Caco-2 (cell line): ENCODE results near the gene GPBP1L1. TPM values are rescaled to one million over a fixed set of nuclear protein-coding genes. Genes with fewer than 3 reads are reported as not detected.

ENCODE experiments used
- BruUV-seq: library from RNA; stranded (reverse); fragments of 400-500 nt; replicated peaks from 2 replicates; lab custom pipeline; 2021; lab: Mats Ljungman, UMichigan
- CTCF ChIA-PET: fragments of 300-600 bp; sonication (Branson Sonifier 250); formaldehyde crosslinking; loops from one replicate; lab custom pipeline; 2022; ENCODE audit warnings: antibody characterized with exemption; lab: Charles Lee
- POLR2A ChIA-PET: fragments of 300-600 bp; sonication (Branson Sonifier 250); formaldehyde crosslinking; loops from one replicate; lab custom pipeline; 2022; ENCODE audit warnings: antibody characterized with exemption; lab: Charles Lee
- DNase-seq, 2 experiments: peaks; one replicate each; pipeline versions ENCODE4 v3.0.0 to v3.0.0-alpha.2; 2020 to 2022
- H3K27me3 ChIP-seq: replicated peaks from 2 replicates; pipeline ENCODE4 v1.6.0; 2011; ENCODE audit warnings: low read length; ENCODE audit not compliant: control insufficient read depth, insufficient read depth
- H3K36me3 ChIP-seq: 2 replicates; pipeline ENCODE4 v1.5.1; 2011; ENCODE audit warnings: low read length; ENCODE audit not compliant: control insufficient read depth, insufficient read depth
- H3K4me1 ChIP-seq: fragments of 250-450 bp; sonication (Bioruptor Pico); 2 replicates; pipeline ENCODE4 v1.5.1; 2020; ENCODE audit warnings: mild to moderate bottlenecking
- H3K4me3 ChIP-seq: 2 replicates; pipeline ENCODE4 v1.5.1; 2011; ENCODE audit warnings: low read depth, mild to moderate bottlenecking, control low read depth, low read length
- H3K9me3 ChIP-seq: fragments of 250-450 bp; sonication (Bioruptor Pico); 2 replicates; pipeline ENCODE4 v1.5.1; 2020; ENCODE audit warnings: mild to moderate bottlenecking, moderate library complexity
- H3K27ac Mint-ChIP-seq: one replicate; pipeline ENCODE4 v1.8.0; 2022; ENCODE audit warnings: mixed read lengths; ENCODE audit not compliant: unreplicated experiment
- H3K27me3 Mint-ChIP-seq: one replicate; pipeline ENCODE4 v1.8.0; 2022; ENCODE audit warnings: mixed read lengths; ENCODE audit not compliant: insufficient read depth, unreplicated experiment
- H3K36me3 Mint-ChIP-seq: one replicate; pipeline ENCODE4 v1.8.0; 2022; ENCODE audit warnings: mild to moderate bottlenecking, mixed read lengths; ENCODE audit not compliant: insufficient read depth, unreplicated experiment
- H3K4me1 Mint-ChIP-seq: one replicate; pipeline ENCODE4 v1.8.0; 2022; ENCODE audit warnings: low read depth, mixed read lengths; ENCODE audit not compliant: unreplicated experiment
- H3K4me3 Mint-ChIP-seq: one replicate; pipeline ENCODE4 v1.8.0; 2022; ENCODE audit warnings: mild to moderate bottlenecking, moderate library complexity, mixed read lengths; ENCODE audit not compliant: unreplicated experiment
- H3K9me3 Mint-ChIP-seq: one replicate; pipeline ENCODE4 v1.8.0; 2022; ENCODE audit warnings: mixed read lengths; ENCODE audit not compliant: unreplicated experiment
- CTCF ChIP-seq, 2 experiments: fragments of 200-600 bp in 1 of 2; IDR thresholded peaks; 1 replicate in 1 of 2; 2 replicates in 1 of 2; pipeline versions ENCODE4 v1.5.1 to v1.8.0; 2011 to 2022; ENCODE audit warnings: antibody characterized with exemption in 1 of 2, control low read depth in 1 of 2, inconsistent platforms in 1 of 2, low read depth in 1 of 2, low read length in 1 of 2, mild to moderate bottlenecking in 1 of 2, moderate library complexity in 1 of 2; ENCODE audit not compliant: insufficient read depth in 1 of 2, severe bottlenecking in 1 of 2, unreplicated experiment in 1 of 2
- intact Hi-C: fragments of 100-400 bp; cut with micrococcal nuclease; formaldehyde crosslinking; loops from one replicate; pipeline ENCODE4 v1.10.0; 2022; ENCODE audit not compliant: unreplicated experiment
- total RNA-seq: library from RNA; stranded (reverse); gene quantifications from 2 replicates; pipeline ENCODE4 v1.2.3, GENCODE V29; 2022

GPBP1L1 gene
- total RNA-seq, 1 experiment from 2014 or later: 61.8 TPM

GRCh38 chr1:45666836-45667235 lies 19.5 kb downstream of the GPBP1L1 start:
- Mint-ChIP-seq H3K27me3 (no peaks in the 10 kb centered on the region), H3K27ac (no peak overlapping the region), H3K4me1 (no peaks in the 10 kb centered on the region), H3K4me3 (no peak overlapping the region), H3K36me3 (peaks cover 16% of the 10 kb centered on the region), H3K9me3 (no peaks in the 10 kb centered on the region)
- intact Hi-C loops: no loop called here
- ChIA-PET CTCF (no interaction called here), POLR2A (no interaction called here)
- Histone ChIP-seq H3K4me3 (no peak overlapping the region), H3K9me3 (no peaks in the 10 kb centered on the region), H3K36me3 (no peaks in the 10 kb centered on the region), H3K27me3 (no peaks in the 10 kb centered on the region), H3K4me1 (0 out of 2 replicates have a peak, but pooled peaks cover 7% of the 10 kb centered on the region)
- TF ChIP-seq CTCF (IDR thresholded peaks at IDR 0.05; ENCODE audit: insufficient read depth in 1 of 2, low read depth in 1 of 2, low read length in 1 of 2, severe bottlenecking in 1 of 2, unreplicated experiment in 1 of 2): no peak
- BruUV-seq: no TSS peak
- DNase-seq: no peak

DNA sequence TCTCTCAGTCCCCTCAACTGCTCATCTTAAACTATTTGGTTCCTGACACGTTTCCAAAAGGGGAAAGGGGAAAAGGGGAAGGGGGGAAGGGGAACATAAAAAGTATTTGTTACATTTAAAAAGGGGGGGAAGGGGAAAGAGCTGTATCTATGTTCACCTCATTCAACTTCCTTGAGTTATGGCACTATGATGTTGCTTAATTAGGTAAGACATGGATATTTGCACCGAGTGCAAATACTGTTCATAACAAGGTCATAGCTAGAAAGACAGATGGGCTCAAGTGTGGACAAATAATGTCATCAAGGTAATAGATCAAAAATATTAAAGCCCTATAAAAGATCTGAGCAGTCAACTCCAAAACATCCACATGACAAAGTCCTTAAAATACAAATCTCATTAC lies 26.0 kb downstream of the GPBP1L1 start:
- no peaks in the 10 kb centered on the region for H3K9me3 Mint-ChIP-seq
- no peaks in the 10 kb centered on the region for H3K27me3 ChIP-seq
- peaks cover 7% of the 10 kb centered on the region for H3K4me1 Mint-ChIP-seq
- H3K4me3 ChIP-seq: no peak overlapping the region
- intact Hi-C loops: no loop called here
- no peaks in the 10 kb centered on the region for H3K9me3 ChIP-seq
- no peak for TF ChIP-seq CTCF (IDR thresholded peaks at IDR 0.05; ENCODE audit: insufficient read depth in 1 of 2, low read depth in 1 of 2, low read length in 1 of 2, severe bottlenecking in 1 of 2, unreplicated experiment in 1 of 2)
- H3K4me3 Mint-ChIP-seq: no peak overlapping the region
- peaks cover 7% of the 10 kb centered on the region; the same call in 1 of the 2 replicates for H3K4me1 ChIP-seq
- no peaks in the 10 kb centered on the region for H3K27me3 Mint-ChIP-seq
- BruUV-seq: no TSS peak
- 0 out of 2 replicates have a peak, but pooled peaks cover 1% of the 10 kb centered on the region for H3K36me3 ChIP-seq
- no peak overlapping the region for H3K27ac Mint-ChIP-seq
- no peak for DNase-seq
- H3K36me3 Mint-ChIP-seq: peaks cover 45% of the 10 kb centered on the region
- ChIA-PET CTCF (no interaction called here), POLR2A (no interaction called here)

DNA sequence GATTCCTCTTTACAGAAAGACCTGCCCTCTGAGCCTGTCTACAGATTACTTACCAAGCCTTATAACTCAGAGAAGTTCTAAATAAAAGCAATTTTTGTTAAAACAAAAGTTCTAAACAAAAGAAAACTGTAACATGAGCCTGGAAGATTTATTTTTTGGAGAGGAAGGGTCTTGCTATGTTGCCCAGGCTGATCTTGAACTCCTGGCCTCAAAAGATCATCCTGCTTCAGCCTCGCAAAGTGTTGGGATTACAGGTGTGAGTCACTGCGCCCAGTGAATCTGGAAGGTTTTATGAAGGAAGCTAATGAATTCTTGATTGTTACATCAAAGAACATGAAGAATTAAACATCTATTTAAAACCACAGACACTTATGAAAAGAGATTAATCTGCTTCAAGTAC lies 27.1 kb downstream of the GPBP1L1 start:
- DNase-seq: no peak

More for the DNA sequence above, 27.1 kb downstream of the GPBP1L1 start:
- BruUV-seq: no TSS peak
- Mint-ChIP-seq H3K36me3 (peaks cover 54% of the 10 kb centered on the region), H3K4me3 (no peak overlapping the region), H3K9me3 (no peaks in the 10 kb centered on the region), H3K27me3 (no peaks in the 10 kb centered on the region), H3K4me1 (peaks cover 7% of the 10 kb centered on the region), H3K27ac (no peak overlapping the region)
- Histone ChIP-seq H3K36me3 (0 out of 2 replicates have a peak, but pooled peaks cover 1% of the 10 kb centered on the region), H3K9me3 (no peaks in the 10 kb centered on the region), H3K4me3 (no peak overlapping the region), H3K4me1 (peaks cover 7% of the 10 kb centered on the region; the same call in 1 of the 2 replicates), H3K27me3 (no peaks in the 10 kb centered on the region)
- TF ChIP-seq CTCF (IDR thresholded peaks at IDR 0.05; ENCODE audit: insufficient read depth in 1 of 2, low read depth in 1 of 2, low read length in 1 of 2, severe bottlenecking in 1 of 2, unreplicated experiment in 1 of 2): no peak
- CTCF ChIA-PET: no interaction called here
- POLR2A ChIA-PET: no interaction called here
- intact Hi-C loops: no loop called here
